ENCODE measurements around the gene CCNYL1.
"Not testable (repeated sequence)": the region's sequence is repeated elsewhere in the genome, so short reads cannot be mapped to it uniquely, and the experiment has no call there.

The CCNYL1 gene

DNA sequence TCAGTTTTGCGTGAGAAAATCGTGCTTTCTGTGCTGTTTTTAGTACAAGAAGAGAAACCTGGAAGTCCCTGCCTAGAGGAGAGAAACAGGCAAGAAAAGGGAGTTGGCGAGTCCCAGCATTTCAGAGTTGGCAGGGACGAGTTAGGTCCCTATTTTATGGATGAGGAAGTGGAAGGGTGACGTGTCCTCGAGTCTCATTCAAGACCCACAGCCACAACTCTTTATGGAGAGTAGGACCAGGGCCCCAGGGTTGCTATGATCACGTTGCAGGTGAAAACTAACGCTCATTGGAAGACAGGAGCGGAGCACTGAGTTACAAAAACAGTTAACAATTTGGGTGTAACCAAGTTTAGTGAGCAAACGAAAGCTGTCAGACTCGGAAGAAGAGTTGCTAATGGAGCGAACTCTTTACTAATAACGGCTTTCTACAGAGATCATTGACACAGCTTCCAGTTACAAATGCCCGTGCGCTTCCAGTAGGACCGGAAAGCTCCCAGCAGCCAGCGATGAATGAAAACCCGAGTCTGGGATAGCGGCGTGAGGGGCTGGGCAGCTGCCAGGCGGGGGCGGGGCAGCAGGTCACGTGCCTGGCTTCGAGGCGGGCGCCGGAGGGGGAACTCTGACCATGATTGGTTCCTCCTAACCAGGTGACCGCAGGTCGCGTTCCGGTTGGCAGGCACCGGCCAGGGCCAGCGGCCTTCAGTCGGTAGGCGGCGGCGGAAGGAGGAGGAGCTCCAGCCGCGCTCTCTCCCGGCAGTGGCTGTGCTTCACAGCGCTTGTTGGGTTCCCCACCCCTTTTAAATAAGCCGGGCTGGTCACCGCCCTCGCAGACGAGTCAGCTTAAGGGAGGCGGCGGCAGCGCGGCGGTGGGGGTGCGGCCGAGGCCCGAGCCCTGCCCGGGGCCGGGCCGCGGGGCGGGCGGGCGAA is at the start of gene CCNYL1:
Gene CCNYL1 (plus strand): TSS at position 827 of the 927 bp plus-strand sequence. CDS start 257 bp downstream, outside the sequence.
- peak; percentile 99 for DNase-seq
- in situ Hi-C loops (cut with HindIII; ENCODE audit: low pct_ligation_motif_present, low pct_unique_long_range_greater_than_20kb, low sequenced_read_pairs), result no loop called here

GRCh38 chr2:207662203-207662602 is 49.2 kb upstream of the CCNYL1 start:
- in situ Hi-C loops (cut with HindIII; ENCODE audit: low pct_ligation_motif_present, low pct_unique_long_range_greater_than_20kb, low sequenced_read_pairs), result no loop called here
- DNase-seq, result no peak

DNA sequence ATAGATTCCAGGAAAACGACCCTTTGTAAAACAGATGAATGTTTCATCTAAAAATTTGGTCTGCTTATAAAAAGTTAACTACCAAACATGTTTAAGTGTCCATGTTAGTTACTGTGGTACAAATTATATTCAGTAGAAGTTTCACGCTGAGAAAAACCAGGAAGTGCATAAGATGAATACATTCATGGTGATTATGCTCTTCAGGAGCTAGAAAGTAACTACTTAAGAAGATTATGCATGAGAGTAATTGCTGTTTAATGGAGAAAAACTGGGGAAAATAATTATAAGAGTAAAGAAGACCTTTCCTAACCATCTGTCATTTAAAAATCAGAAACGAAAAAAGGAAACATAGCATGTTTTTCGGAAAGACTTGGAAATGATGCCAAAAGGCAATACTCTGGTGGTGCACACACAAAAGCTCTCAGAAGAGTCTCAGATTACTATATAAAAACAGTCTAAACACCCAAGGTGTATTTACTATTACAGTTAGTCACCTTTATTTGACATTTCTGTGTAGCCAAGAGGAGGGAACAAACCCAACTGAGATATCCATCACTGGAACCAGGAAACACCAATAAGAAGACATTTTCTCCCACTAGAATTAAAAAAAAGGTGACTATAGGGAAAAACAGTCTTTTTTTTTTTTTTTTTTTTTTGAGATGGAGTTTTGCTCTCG is 47.4 kb upstream of the CCNYL1 start:
- DNase-seq, result no peak
- in situ Hi-C loops (cut with HindIII; ENCODE audit: low pct_ligation_motif_present, low pct_unique_long_range_greater_than_20kb, low sequenced_read_pairs), result no loop called here

- no peak for DNase-seq
- in situ Hi-C loops (cut with HindIII; ENCODE audit: low pct_ligation_motif_present, low pct_unique_long_range_greater_than_20kb, low sequenced_read_pairs), result no loop called here
These were observed 40.6 kb upstream of the CCNYL1 start for GRCh38 chr2:207670887-207671286.

DNA sequence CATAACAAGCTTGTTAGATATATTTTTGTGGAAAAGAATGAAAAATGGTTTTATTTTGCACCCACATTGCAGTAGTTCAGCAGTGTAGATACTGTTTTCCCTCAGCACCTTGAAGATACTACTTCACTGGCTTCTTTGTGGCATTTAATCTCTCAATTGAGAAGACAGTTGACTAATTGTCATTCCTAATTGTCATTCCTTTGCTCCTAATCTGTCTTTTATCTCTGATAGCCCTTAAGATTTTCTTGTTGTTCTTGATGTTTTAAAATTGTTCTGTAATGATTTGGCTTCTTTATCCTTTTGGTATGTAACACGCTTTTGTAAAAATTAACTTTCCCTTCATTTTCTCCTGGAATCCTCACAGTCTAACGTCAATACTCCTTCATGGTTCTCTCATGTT is 38.0 kb upstream of the CCNYL1 start:
- no peak for DNase-seq
- in situ Hi-C loops (cut with HindIII; ENCODE audit: low pct_ligation_motif_present, low pct_unique_long_range_greater_than_20kb, low sequenced_read_pairs), result no loop called here

DNA sequence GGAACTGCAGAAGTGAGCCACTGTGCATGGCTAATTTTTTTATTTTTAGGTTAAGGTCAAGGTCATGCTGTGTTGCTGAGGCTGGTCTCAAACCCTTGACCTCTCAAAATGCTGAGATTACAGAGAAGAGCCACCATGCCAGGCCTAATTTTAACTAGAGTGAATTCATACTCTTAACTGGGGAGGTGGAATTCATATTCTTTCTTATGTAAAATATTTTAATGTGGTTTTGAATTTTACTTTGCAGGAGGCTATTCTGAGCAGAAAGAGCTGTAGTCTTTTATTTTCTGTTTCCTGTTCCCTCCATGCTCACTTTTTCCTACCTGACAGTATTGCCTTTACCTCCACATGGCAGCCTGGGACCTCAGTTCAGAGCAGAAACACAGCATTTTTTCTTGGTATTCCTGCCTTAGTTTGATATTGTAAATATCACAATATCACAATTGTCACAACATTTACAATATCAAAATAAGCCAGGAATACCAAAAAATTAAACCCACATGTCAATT is 37.1 kb upstream of the CCNYL1 start:
- in situ Hi-C loops (cut with HindIII; ENCODE audit: low pct_ligation_motif_present, low pct_unique_long_range_greater_than_20kb, low sequenced_read_pairs), result no loop called here
- no peak for DNase-seq

- DNase-seq, result peak; percentile 23
- in situ Hi-C loops (cut with HindIII; ENCODE audit: low pct_ligation_motif_present, low pct_unique_long_range_greater_than_20kb, low sequenced_read_pairs), result no loop called here
These were observed 36.6 kb upstream of the CCNYL1 start for GRCh38 chr2:207674826-207675225.

DNA sequence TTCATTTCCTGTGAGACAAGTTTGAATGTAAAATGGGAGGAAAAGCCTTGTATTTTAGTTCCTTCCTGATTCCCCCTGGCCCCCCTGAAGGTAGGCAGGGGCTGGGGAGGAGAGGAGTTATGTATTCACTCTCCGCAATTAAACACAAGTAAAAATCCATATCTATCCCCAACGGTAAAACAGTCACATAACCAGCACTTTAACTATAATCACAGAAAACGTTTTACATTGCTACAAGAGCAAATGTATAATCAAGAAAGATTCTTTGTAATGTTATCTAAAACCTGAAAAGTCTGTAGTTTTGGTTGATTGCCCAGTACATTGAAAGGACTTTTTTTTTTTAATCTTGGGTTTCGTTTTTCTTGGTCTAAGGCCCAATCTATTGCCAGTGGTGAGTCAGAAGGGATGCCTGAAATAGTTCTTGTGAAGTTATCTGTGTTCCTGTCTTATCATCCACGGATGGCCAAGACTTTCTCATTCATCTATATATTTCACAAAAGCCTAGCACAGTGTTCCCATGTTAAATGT is 34.5 kb upstream of the CCNYL1 start:
- DNase-seq, result peak; percentile 91
- in situ Hi-C loops (cut with HindIII; ENCODE audit: low pct_ligation_motif_present, low pct_unique_long_range_greater_than_20kb, low sequenced_read_pairs), result no loop called here

DNA sequence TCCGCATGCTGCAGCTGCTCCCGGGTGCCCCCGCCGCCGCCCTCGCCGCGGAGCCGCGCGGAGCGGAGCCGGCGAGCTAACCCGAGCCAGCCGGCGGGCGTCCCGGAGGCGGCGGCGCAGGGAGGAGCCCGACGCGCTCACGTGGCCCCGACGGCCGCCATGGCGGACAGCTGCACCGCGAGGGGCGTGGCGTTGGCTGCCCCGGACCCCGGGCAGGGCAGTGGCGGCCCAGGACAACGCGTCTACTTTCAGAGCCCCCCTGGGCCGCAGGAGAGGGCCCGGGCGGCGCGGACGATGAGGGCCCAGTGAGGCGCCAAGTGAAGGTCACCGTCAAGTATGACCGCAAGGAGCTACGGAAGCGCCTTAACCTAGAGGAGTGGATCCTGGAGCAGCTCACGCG is 30.0 kb upstream of the CCNYL1 start:
- DNase-seq, result no peak

GRCh38 chr2:207682557-207682956 is 28.9 kb upstream of the CCNYL1 start:
- DNase-seq, result no peak
- in situ Hi-C loops (cut with HindIII; ENCODE audit: low pct_ligation_motif_present, low pct_unique_long_range_greater_than_20kb, low sequenced_read_pairs), result no loop called here

More for the DNA sequence above, 30.0 kb upstream of the CCNYL1 start:
- in situ Hi-C loops (cut with HindIII; ENCODE audit: low pct_ligation_motif_present, low pct_unique_long_range_greater_than_20kb, low sequenced_read_pairs), result no loop called here

DNA sequence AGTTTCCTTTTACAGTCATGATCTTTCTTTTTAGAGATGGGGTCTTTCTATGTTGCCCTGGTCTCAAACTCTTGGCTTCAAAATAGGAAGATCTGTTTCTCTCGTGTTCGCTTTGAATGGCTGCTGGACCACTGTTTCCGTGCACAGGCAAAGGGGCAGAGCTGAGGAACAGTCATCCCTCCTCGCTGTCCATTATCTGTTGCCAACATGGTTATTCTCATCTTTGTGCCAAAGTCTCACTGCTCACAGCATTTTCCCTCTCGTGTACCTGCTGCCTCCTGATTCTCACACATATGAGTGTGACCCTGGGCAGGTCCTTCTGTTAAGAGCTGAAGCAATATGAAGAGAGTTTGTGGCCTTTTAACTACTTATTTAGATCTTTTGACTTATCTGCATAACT is 28.0 kb upstream of the CCNYL1 start:
- peak; percentile 64 for DNase-seq
- in situ Hi-C loops (cut with HindIII; ENCODE audit: low pct_ligation_motif_present, low pct_unique_long_range_greater_than_20kb, low sequenced_read_pairs), result no loop called here

GRCh38 chr2:207683879-207684627 is 27.4 kb upstream of the CCNYL1 start:
- in situ Hi-C loops (cut with HindIII; ENCODE audit: low pct_ligation_motif_present, low pct_unique_long_range_greater_than_20kb, low sequenced_read_pairs), result no loop called here

DNA sequence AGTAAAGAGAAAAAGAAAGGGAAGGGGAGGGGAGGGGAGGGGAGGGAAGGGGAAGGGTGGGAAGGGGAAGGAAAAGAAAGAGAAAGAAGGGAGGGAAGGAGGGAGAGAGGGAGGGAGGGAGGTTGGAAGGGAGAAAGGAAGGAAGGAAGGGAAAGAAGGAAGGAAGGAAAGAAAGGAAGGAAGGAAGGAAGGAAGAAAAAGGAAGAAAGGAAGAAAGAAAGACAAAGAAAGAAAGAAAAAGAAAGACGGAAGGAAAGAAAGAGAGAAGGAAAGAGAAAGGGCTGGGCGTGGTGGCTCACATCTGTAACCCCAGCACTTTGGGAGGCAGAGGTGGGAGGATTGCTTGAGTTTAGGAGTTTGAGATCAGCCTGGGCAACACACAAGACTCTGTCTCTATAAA is 24.6 kb upstream of the CCNYL1 start:
- DNase-seq, result no peak
- in situ Hi-C loops (cut with HindIII; ENCODE audit: low pct_ligation_motif_present, low pct_unique_long_range_greater_than_20kb, low sequenced_read_pairs), result no loop called here

More at GRCh38 chr2:207683879-207684627, 27.4 kb upstream of the CCNYL1 start:
- peak; percentile 86 for DNase-seq

- DNase-seq, result no peak
- in situ Hi-C loops (cut with HindIII; ENCODE audit: low pct_ligation_motif_present, low pct_unique_long_range_greater_than_20kb, low sequenced_read_pairs), result no loop called here
These were observed 22.8 kb upstream of the CCNYL1 start for GRCh38 chr2:207688597-207688996.

GRCh38 chr2:207690845-207691461 is 20.5 kb upstream of the CCNYL1 start:
- in situ Hi-C loops (cut with HindIII; ENCODE audit: low pct_ligation_motif_present, low pct_unique_long_range_greater_than_20kb, low sequenced_read_pairs); DNase-seq: not testable (repeated sequence)

- DNase-seq, result peak; percentile 60
- in situ Hi-C loops (cut with HindIII; ENCODE audit: low pct_ligation_motif_present, low pct_unique_long_range_greater_than_20kb, low sequenced_read_pairs), result no loop called here
These were observed 19.0 kb upstream of the CCNYL1 start for GRCh38 chr2:207692206-207693065.

DNA sequence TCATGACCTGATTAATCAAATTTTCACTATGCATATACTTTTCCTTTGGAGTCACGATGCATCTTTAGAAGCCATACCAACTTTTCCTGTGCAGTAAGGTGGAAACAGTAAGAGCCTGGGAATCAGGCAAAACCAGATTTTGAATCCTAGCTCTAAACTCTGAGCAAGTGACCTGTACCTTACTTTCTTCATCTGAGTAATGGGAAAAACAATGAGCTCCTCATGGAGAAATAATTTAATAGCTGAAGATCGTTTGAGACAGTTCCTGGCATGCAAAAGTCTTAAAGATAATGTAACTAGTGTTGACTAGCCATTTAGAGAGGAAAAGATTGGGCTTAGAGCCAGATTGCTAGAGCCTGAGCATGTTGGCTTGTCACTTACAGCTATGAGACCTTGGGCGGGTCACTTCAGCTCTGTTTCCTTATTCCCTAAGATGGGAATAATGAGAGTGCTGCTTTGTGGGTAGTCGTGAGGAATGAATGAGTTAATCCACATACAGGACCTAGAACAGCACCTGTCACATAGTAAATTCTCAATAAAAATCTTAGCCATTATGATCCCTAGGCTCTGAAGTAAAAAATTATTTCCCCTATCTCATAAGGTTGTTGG is 17.7 kb upstream of the CCNYL1 start:
- in situ Hi-C loops (cut with HindIII; ENCODE audit: low pct_ligation_motif_present, low pct_unique_long_range_greater_than_20kb, low sequenced_read_pairs), result no loop called here
- no peak for DNase-seq
